Pulmonary artery endothelial cell (primary cell): ENCODE data around the gene TRPC4AP. TPM values are rescaled to one million over a fixed set of nuclear protein-coding genes. Genes with fewer than 3 reads are reported as not detected.
"Not testable (repeated sequence)": the region's sequence is repeated elsewhere in the genome, so short reads cannot be mapped to it uniquely, and the experiment has no call there.

Experiments
- DNase-seq: peaks from one replicate; pipeline ENCODE4 v3.0.0-alpha.2; 2011; ENCODE audit warnings: low read depth, low spot score
- total RNA-seq: library from RNA; depleted of rRNA; stranded (reverse); fragments of >200 nt; gene quantifications from 2 replicates; pipeline ENCODE4 v1.2.3, GENCODE V29; 2014

TRPC4AP gene
- total RNA-seq, 1 donor from 2014 or later, result 85.0 TPM

DNA sequence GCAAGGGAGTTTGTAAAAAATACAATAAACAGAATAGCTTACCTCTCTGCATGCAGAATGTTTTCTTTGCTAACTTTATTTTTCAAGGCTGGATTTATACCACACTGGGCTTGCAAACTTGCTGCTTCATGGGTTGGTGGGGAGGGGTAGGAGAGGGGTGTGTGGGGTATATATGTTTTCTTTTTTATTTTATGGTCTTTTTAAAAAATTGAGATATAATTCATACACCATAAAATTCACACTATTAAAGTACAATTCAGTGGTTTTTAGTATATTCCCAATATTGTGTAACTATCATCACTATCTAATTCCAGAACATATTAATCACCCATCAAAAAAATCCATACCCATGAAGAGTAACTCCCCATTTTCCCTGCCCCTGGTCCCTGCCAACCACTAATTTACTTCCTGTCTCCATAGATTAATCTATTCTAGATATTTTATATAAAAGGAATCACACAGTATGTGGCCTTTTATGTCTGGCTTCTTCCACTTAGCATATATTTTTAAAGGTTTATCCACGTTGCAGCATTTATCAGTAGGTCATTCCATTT is 14.3 kb upstream of the TRPC4AP start:
- no peak for DNase-seq

DNA sequence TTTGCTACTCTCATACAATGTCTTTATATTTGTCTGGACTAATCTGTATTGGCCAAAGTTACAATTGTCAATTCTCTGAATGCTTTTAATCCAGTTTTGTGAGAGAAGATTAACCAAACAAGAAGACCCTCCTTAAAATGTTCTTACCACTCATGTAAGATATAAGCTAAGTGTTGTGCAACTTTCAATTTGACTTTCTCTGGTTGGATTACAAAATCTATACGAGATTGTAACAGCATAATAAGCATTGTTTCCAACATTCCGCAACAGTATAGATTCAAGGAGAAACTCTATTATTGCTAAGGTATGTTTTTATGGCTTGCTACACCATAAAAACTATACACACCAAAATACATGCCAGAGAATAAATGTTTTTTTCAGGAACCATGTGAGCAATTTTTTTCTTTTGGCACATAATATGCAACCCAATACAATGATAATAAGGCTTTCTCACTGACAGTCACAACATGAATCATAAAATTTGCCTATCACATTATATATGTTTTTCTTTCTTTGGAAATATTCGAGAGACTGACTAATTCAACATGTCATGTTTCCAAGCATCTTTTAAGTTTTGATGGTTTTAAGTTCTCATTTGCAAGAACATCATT is 12.2 kb upstream of the TRPC4AP start:
- DNase-seq, result no peak

DNA sequence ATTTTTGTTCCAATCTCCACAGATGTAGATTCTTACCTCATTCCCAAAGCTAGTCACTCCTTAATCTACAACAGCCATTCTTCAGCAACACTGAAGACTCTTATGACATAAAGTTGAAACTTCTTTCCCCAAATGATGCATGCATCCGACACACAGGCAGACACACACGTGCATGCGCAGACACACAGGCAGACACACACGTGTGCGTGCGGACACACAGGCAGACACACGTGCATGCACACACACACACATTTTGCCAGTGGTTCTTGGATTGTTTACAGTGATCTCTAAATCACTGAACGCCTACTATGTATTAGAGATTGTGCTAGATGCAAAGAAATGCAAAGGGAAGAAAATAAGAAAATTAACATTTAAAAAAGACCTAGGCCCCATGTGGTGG is 9.0 kb upstream of the TRPC4AP start:
- no peak for DNase-seq

DNA sequence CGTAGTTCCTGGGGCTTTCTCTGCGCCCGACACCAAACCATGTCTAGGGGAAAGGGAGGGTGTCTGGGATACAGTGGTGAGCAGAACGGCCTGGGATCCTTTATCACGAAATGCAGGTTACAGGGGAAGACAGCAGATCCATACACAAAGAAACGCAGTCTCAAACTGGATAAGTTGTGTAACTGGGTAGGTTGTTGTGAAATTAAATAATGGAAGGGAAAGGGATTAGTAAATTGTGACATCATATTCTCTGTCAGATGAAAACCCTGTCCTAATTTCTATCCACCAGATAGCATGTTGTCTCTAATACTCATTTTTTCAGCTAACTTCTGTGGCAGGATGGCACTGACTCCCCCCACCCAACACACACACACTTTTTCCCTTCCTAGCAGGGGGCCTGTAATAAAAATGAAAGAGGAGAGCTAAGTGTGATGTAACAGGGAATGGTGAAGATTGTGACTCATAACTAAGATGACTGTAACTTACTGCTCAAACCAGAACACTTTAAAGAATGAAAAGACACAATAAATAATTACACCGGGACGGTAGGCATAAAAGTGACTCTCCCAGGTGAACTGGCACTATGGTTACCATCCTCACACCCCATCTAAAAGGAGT is 769 bp upstream of the TRPC4AP start:
- DNase-seq, result no peak

GRCh38 chr20:35091816-35092523 is 637 bp downstream of the TRPC4AP start:
- no peak for DNase-seq

DNA sequence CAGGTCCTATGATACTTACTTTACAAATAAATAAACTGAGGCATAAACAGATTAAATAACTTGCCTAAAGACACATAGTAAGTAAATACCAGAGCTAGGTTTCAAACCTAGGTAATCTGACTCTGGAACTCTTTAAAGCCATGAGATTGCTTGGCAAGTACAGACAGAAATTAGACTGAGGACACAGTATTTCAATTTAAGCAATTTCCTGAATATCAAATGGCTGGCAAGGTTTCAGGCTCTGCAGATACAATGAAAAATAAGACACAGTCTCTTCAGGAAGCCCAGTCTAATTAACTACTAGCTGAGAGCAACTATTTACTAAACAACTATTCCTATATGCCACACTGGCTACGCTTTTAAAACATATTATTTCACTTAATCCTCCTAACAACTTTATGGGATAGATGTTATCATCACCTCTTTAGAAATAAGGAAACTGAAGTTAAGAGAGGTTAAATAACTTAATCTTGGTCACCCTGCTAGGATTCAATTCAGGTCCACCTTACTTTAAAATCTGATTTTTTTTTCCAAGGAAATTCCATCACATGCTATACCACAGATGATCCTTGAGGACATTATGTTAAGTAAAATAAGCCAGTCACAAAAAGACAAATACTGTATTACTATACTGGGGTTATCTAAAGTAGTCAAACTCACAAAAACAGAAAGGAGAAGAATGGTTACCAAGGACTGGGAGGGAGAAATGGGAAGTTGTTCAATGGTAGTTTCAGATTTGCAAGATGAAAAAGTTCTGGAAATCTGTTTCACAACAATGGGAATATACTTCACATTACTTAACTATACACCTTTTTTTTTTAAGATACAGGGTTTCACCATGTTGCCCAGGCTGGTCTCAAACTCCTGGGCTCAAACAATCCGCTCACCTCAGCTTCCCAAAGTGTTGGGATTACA is 4.1 kb downstream of the TRPC4AP start:
- DNase-seq, result no peak

- no peak for DNase-seq
Measured at GRCh38 chr20:35087791-35088190, 4.8 kb downstream of the TRPC4AP start.

DNA sequence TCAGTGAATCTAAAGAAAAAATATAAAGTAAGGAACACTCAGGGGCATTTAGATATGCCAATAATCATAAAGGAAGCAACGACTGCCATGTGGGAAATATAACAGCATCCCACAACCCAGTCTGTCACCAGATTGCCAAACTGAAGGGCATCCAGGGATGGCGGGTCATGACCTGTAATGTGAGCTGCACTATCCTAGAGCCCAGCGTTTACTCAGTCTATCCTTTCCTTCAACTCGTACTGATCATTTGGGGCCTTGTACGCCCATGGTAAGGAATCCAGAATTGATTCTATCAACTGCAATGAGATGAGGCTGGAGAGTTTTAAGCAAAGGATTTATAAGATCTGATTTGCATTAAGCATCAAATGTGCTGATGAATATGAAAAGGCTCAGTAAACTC is 5.3 kb downstream of the TRPC4AP start:
- no peak for DNase-seq

DNA sequence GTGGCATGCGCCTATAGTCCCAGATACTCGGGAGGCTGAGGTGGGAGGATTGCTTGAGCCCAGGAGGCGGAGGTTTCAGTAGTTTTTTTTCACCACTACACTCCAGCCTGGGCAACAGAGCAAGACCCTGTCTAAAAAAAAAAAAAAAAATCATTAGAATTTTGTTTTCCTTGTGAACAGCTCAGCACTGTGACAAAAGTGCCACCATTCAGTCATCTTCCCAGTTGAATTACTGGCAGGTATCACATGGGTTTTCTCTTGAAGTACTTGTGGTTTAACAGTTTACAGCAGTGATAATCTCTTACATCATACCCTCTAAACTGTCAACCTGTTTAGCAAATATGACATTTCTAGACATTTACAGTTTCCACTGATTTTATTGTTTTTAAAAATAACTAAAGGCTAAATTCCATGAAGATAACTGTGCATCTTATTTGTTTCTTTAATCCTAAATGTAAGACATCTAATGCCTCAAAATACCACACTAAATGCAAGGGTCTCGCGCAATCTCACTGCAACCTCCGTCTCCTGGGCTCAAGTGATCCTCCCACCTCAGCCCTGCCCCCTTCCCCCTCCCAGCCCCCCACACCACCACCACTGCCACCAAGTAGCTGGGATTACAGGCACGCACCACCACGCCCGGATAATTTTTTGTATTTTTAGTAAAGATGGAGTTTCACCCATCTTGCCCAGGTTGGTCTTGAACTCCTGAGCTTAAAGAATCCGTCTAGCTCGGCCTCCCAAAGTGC is 7.0 kb downstream of the TRPC4AP start:
- DNase-seq, result no peak

DNA sequence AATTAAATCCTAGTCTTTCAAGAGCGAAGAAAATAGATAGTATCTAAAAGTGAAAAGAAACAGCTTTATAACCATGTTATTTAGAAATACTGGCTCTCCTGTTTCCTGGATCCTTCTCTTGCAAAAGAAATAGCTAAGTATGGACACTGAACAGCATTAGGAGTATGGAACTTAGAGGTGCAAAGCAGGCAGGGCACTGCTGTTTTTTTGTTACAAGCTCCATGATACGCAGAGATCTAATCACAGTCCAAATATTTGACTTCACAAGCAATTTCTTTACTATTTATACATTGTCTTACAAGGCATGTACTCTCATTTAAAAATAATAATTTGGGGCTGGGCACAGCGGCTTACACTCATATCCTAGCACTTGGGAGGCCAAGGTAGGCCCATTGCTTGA is 7.6 kb downstream of the TRPC4AP start:
- DNase-seq, result no peak

DNA sequence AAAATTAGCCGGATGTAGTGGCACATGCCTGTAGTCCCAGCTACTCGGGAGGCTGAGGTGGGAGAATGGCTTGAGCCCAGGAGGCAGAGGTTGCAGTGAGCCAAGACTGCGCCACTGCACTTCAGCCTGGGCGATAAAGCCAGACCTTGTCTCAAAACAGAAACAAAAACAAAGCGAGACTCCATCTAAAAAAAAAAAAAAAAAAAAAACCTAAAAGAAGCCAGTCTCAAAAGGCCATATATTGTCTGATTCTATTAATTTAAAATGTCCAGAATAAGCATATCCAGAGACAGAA is 12.3 kb downstream of the TRPC4AP start:
- not testable (repeated sequence) for DNase-seq

- DNase-seq, result no peak
Measured at GRCh38 chr20:35079472-35080347, 12.9 kb downstream of the TRPC4AP start.

- DNase-seq, result no peak
Measured at GRCh38 chr20:35077872-35078271, 14.7 kb downstream of the TRPC4AP start.

DNA sequence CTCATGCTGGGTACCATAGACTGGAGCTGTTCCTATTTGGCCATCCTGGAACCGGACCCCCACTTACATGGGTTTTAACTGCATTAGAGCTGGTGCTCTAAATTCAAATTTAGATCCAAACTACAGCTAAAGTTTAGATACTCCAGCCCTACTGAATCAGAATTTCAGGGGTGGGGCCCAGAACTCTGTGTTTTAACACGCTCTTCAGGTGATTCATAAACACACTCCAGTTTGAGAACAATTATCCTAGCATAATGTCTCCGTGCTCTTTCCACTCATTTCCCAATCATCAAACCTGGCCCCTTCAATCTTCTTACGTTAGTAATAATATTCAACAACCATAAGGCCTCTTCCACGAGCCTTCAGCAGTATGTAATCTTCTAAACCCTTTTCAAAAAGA is 15.3 kb downstream of the TRPC4AP start:
- DNase-seq, result no peak

- DNase-seq, result not testable (repeated sequence)
Measured at GRCh38 chr20:35071436-35072153, 21.0 kb downstream of the TRPC4AP start.

GRCh38 chr20:35066194-35066593 is 26.4 kb downstream of the TRPC4AP start:
- DNase-seq, result no peak

DNA sequence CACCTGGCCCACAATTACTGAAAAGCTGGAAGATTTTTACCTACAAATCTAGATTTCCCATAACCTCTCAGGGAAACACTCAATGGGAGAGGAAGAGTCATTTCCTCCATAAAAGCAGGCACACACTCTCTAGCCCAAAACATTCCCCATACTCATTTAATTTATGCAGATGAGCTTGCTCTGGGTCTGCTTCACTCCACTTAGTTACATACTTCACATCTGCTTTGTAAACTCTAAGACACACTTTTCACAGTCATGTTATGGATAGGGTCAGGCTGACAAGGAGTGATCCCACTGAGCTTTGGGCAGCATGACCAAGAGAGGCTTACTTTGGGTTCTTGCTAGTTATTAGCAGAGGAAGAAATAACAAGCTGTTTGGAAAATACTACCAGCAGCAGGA is 27.4 kb downstream of the TRPC4AP start:
- DNase-seq, result no peak

DNA sequence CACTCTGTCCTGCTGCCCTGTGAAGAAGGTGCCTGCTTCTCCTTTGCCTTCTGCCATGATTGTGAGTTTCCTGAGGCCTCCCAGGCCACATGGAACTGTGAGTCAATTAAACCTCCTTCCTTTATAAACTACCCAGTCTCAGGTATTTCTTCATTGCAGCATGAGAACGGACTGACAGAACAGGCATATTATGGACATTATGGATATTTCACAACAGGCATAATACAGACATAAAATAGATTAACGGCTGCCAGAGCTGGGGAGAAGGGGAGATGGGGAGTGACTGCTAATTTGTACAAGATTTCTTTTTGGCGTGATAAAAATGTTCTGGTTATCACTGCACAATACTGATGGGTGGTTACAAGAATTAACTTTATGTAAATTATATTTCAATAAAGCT is 29.4 kb downstream of the TRPC4AP start:
- DNase-seq, result no peak

DNA sequence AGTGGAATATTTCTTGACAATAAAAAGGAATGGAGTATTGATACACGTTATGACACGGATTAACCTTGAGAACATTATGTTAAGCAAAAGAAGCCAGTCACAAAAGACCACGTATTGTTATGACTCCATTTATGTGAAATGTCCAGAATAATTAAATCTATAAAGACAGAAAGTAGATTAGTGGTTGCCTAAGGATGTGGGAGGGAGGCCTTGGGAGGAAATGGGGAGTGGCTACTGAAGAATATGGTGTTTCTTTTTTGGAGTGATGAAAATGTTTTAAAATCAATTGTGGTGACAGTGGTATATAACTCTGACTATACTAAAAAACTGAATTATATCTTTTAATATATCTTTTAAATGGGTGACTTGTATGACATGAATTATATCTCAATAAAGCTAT is 30.1 kb downstream of the TRPC4AP start:
- DNase-seq, result no peak
